Right atrium auricular region (tissue), 2 donors: ENCODE results near the gene CDKAL1. TPM values are rescaled to one million over a fixed set of nuclear protein-coding genes. Genes with fewer than 3 reads are reported as not detected.
"Not testable (repeated sequence)": the region's sequence is repeated elsewhere in the genome, so short reads cannot be mapped to it uniquely, and the experiment has no call there.

Source experiments
- DNase-seq: peaks from one replicate; pipeline ENCODE4 v3.0.0-alpha.2; 2019; ENCODE audit warnings: low spot score
- H3K27ac ChIP-seq, 2 donors: fragments of 200-600 bp; sonication (generic); 1 replicate in 1 of 2; 2 replicates in 1 of 2; pipeline ENCODE4 v1.5.1; 2016 to 2019
- H3K27me3 ChIP-seq, 2 donors: fragments of 200-600 bp; sonication (generic); one replicate each; pipeline versions ENCODE4 v1.5.1 to v1.6.0; 2017 to 2019
- H3K36me3 ChIP-seq: fragments of 200-600 bp; sonication (generic); one replicate; pipeline ENCODE4 v1.5.1; 2016
- H3K4me1 ChIP-seq, 2 donors: fragments of 200-600 bp; sonication (generic); one replicate each; pipeline versions ENCODE4 v1.5.1 to v1.6.0; 2017 to 2019
- H3K4me3 ChIP-seq, 2 donors: fragments of 200-600 bp; sonication (generic); 1 replicate in 1 of 2; 2 replicates in 1 of 2; pipeline ENCODE4 v1.5.1; 2017 to 2019; ENCODE audit warnings: mild to moderate bottlenecking in 1 of 2, moderate library complexity in 1 of 2
- H3K9me3 ChIP-seq, 2 donors: fragments of 200-600 bp; sonication (generic); one replicate each; pipeline ENCODE4 v1.5.1; 2019
- CTCF ChIP-seq, 2 donors: fragments of 200-600 bp; sonication (generic); IDR thresholded peaks; one replicate each; pipeline ENCODE4 v1.5.1; 2019; ENCODE audit warnings: antibody characterized with exemption in 2 of 2
- total RNA-seq, 2 donors: library from RNA; depleted of rRNA; stranded (reverse); fragments of >200 nt; gene quantifications; one replicate each; pipeline ENCODE4 v1.1.0, GENCODE V29; 2016

CDKAL1 gene
- total RNA-seq, 2 donors from 2014 or later: 8.8 to 10.5 TPM

GRCh38 chr6:20729086-20729485 is 194.8 kb downstream of the CDKAL1 start:
- Histone ChIP-seq H3K4me3 (no peak overlapping the region), H3K36me3 (no peaks in the 10 kb centered on the region), H3K27ac (no peak overlapping the region), H3K27me3 (no peaks in the 10 kb centered on the region), H3K9me3 (no peaks in the 10 kb centered on the region), H3K4me1 (no peaks in the 10 kb centered on the region)
- no peak for DNase-seq
- TF ChIP-seq CTCF (IDR thresholded peaks at IDR 0.05): no peak

- H3K27me3 ChIP-seq, H3K27ac ChIP-seq, DNase-seq, H3K36me3 ChIP-seq, H3K4me1 ChIP-seq, H3K9me3 ChIP-seq, H3K4me3 ChIP-seq: not testable (repeated sequence)
Observed at GRCh38 chr6:20732362-20732761, 198.1 kb downstream of the CDKAL1 start.

GRCh38 chr6:20732896-20733295 is 198.6 kb downstream of the CDKAL1 start:
- H3K4me1 ChIP-seq: no peaks in the 10 kb centered on the region
- no peak for DNase-seq
- TF ChIP-seq CTCF (IDR thresholded peaks at IDR 0.05): no peak
- no peak overlapping the region for H3K27ac ChIP-seq
- no peaks in the 10 kb centered on the region for H3K27me3 ChIP-seq
- no peaks in the 10 kb centered on the region for H3K9me3 ChIP-seq
- H3K36me3 ChIP-seq: no peaks in the 10 kb centered on the region
- H3K4me3 ChIP-seq: no peak overlapping the region

- Histone ChIP-seq H3K9me3 (peaks cover 0 to 4% of the 10 kb centered on the region in 2 donors), H3K27me3 (no peaks in the 10 kb centered on the region), H3K27ac (no peak overlapping the region), H3K36me3 (peaks cover 6% of the 10 kb centered on the region), H3K4me1 (no peaks in the 10 kb centered on the region), H3K4me3 (no peak overlapping the region)
- no peak for TF ChIP-seq CTCF (IDR thresholded peaks at IDR 0.05)
- DNase-seq: no peak
Observed at GRCh38 chr6:20737912-20738311, 203.7 kb downstream of the CDKAL1 start.

GRCh38 chr6:20740088-20740487 is 205.8 kb downstream of the CDKAL1 start:
- Histone ChIP-seq H3K27ac (no peak overlapping the region), H3K27me3 (no peaks in the 10 kb centered on the region), H3K4me1 (no peaks in the 10 kb centered on the region), H3K4me3 (no peak overlapping the region), H3K9me3 (peaks cover 0 to 4% of the 10 kb centered on the region in 2 donors), H3K36me3 (peaks cover 6% of the 10 kb centered on the region)
- no peak for DNase-seq
- no peak for TF ChIP-seq CTCF (IDR thresholded peaks at IDR 0.05)

GRCh38 chr6:20740727-20741126 is 206.5 kb downstream of the CDKAL1 start:
- no peak for TF ChIP-seq CTCF (IDR thresholded peaks at IDR 0.05)
- Histone ChIP-seq H3K4me3 (no peak overlapping the region), H3K9me3 (peaks cover 0 to 4% of the 10 kb centered on the region in 2 donors), H3K4me1 (no peaks in the 10 kb centered on the region), H3K27me3 (no peaks in the 10 kb centered on the region), H3K27ac (no peak overlapping the region), H3K36me3 (peaks cover 6% of the 10 kb centered on the region)
- DNase-seq: no peak
